K562 (cell line): ENCODE results near the gene TRAF3IP3. TPM values are rescaled to one million over a fixed set of nuclear protein-coding genes. Genes with fewer than 3 reads are reported as not detected.
A peak's percentile ranks its signal among the peaks of the same experiment; 100 is the strongest.

Source experiments
- E2F6 ChIP-seq, 2 experiments: IDR thresholded peaks; 2 replicates each; pipeline ENCODE4 v1.6.1; 2011; ENCODE audit warnings: borderline replicate concordance in 1 of 2, control low read depth in 1 of 2, low read depth in 1 of 2, low read length in 1 of 2, mild to moderate bottlenecking in 1 of 2, mixed read lengths in 1 of 2, moderate library complexity in 1 of 2; ENCODE audit not compliant: insufficient read depth in 1 of 2, insufficient read length in 1 of 2, poor library complexity in 1 of 2, severe bottlenecking in 1 of 2; ENCODE audit errors: extremely low read depth in 1 of 2
- FOXA1 ChIP-seq: fragments of 450-650 bp; IDR thresholded peaks from 2 replicates; pipeline ENCODE4 v1.6.1; 2016; ENCODE audit warnings: mild to moderate bottlenecking, borderline replicate concordance
- FOXJ3 ChIP-seq: sonication (generic); formaldehyde crosslinking; IDR thresholded peaks from 2 replicates; pipeline ENCODE4 v1.4.0; 2020; ENCODE audit warnings: mild to moderate bottlenecking, missing genetic modification reagents
- GATA2 ChIP-seq: sonication (generic); formaldehyde crosslinking; IDR thresholded peaks from 2 replicates; pipeline ENCODE4 v1.4.0; 2020; ENCODE audit warnings: mild to moderate bottlenecking, missing genetic modification reagents
- HDAC3 ChIP-seq: fragments of 450-650 bp; IDR thresholded peaks from 2 replicates; pipeline ENCODE4 v1.6.1; 2018; ENCODE audit warnings: borderline replicate concordance, mild to moderate bottlenecking, moderate library complexity; ENCODE audit not compliant: partially characterized antibody
- ILK ChIP-seq: fragments of 450-650 bp; IDR thresholded peaks from 2 replicates; pipeline ENCODE4 v1.6.1; 2016; ENCODE audit warnings: missing genetic modification characterization, low read depth, mild to moderate bottlenecking, missing compliant biosample characterization, moderate library complexity, borderline replicate concordance
- KAT8 ChIP-seq: fragments of 450-650 bp; IDR thresholded peaks from 2 replicates; pipeline ENCODE4 v1.6.1; 2016; ENCODE audit warnings: low read depth, mild to moderate bottlenecking
- MAFF ChIP-seq: IDR thresholded peaks from 2 replicates; pipeline ENCODE4 v1.6.1; 2012; ENCODE audit warnings: low read length, improper control_type of control experiment
- MEF2A ChIP-seq: IDR thresholded peaks from 2 replicates; pipeline ENCODE4 v1.6.1; 2011; ENCODE audit warnings: low read depth, mild to moderate bottlenecking, low read length, moderate library complexity; ENCODE audit not compliant: control insufficient read depth
- NR4A1 ChIP-seq, 2 experiments: fragments of 250-450 bp in 1 of 2; fragments of 450-650 bp in 1 of 2; sonication (Bioruptor Pico) in 1 of 2; IDR thresholded peaks; 2 replicates each; pipeline versions ENCODE4 v1.4.0 to v1.6.1; 2016 to 2020; ENCODE audit warnings: mild to moderate bottlenecking in 2 of 2, missing compliant biosample characterization in 1 of 2, missing genetic modification characterization in 1 of 2, moderate library complexity in 1 of 2
- RBM17 ChIP-seq: fragments of 200-400 bp; formaldehyde crosslinking; IDR thresholded peaks from 2 replicates; pipeline ENCODE4 v1.6.1; 2017; ENCODE audit warnings: low read depth, mild to moderate bottlenecking, low read length, borderline replicate concordance
- SIRT6 ChIP-seq: IDR thresholded peaks from one replicate; pipeline ENCODE4 v1.6.1; 2012; ENCODE audit warnings: low read depth, mild to moderate bottlenecking, control low read depth, inconsistent platforms, low read length, moderate library complexity
- SMARCB1 ChIP-seq: IDR thresholded peaks from 2 replicates; pipeline ENCODE4 v1.6.1; 2011; ENCODE audit warnings: improper control_type of control experiment, low read depth; ENCODE audit not compliant: insufficient read length
- SRSF3 ChIP-seq: fragments of 200-400 bp; formaldehyde crosslinking; IDR thresholded peaks from 2 replicates; pipeline ENCODE4 v1.6.1; 2016; ENCODE audit warnings: mild to moderate bottlenecking, low read length, moderate library complexity; ENCODE audit not compliant: insufficient read depth
- ZBTB9 ChIP-seq: fragments of 450-650 bp; formaldehyde crosslinking; IDR thresholded peaks from 2 replicates; pipeline ENCODE4 v1.4.0; 2020; ENCODE audit warnings: mild to moderate bottlenecking, moderate library complexity
- ZNF232 ChIP-seq: sonication (generic); formaldehyde crosslinking; IDR thresholded peaks from 2 replicates; pipeline ENCODE4 v1.8.0; 2022; ENCODE audit warnings: mild to moderate bottlenecking, missing genetic modification reagents
- polyA plus RNA-seq, 8 experiments: library from polyadenylated mRNA; depleted of rRNA in 4 of 8; stranded (reverse) in 5 of 8; unstranded in 3 of 8; fragments of >200 nt; fragmentation: Nextera tagmentation in 2 of 8; fragmentation: Illumina TruSeq in 1 of 8; extraction: Ambion mirVana in 2 of 8; extraction: Trizol in 1 of 8; gene quantifications; 2 replicates each; pipeline versions ENCODE4 v1.2.1 to v1.2.3, GENCODE V29; 2011 to 2014; ENCODE audit warnings: inconsistent platforms in 1 of 8, missing spikeins in 1 of 8
- total RNA-seq, 7 experiments: library from RNA; depleted of rRNA in 6 of 7; stranded (reverse); fragments of >200 nt in 6 of 7; fragmentation: Illumina TruSeq in 2 of 7; extraction: Trizol in 2 of 7; gene quantifications; 2 replicates each; pipeline versions ENCODE4 v1.2.1 to v1.2.3, GENCODE V29; 2011 to 2021; ENCODE audit warnings: low replicate concordance in 1 of 7
- TF ChIP-seq, protein P1 (sequence below), 2 experiments: IDR thresholded peaks in 1 of 2; conservative IDR thresholded peaks in 1 of 2; 2 replicates each; pipeline ENCODE4 v1.6.1; 2016; ENCODE audit warnings: low read depth in 2 of 2, mild to moderate bottlenecking in 1 of 2, missing compliant biosample characterization in 1 of 2, missing genetic modification characterization in 1 of 2, moderate library complexity in 1 of 2
- TF ChIP-seq, protein P2 (sequence below), 2 experiments: fragments of 200-800 bp in 1 of 2; sonication (Bioruptor generic) in 1 of 2; sonication (generic) in 1 of 2; formaldehyde crosslinking in 1 of 2; IDR thresholded peaks in 1 of 2; conservative IDR thresholded peaks in 1 of 2; 2 replicates each; pipeline versions ENCODE4 v1.5.0 to v1.6.1; 2016 to 2020; ENCODE audit warnings: missing compliant biosample characterization in 1 of 2, missing genetic modification characterization in 1 of 2, missing genetic modification reagents in 1 of 2

Gene TRAF3IP3
- total and polyA plus RNA-seq, 9 of the 15 experiments (the other 6 are each of a cell fraction or from before 2014, with no cell fraction given) = 0.06 to 1.1 (median 0.31) TPM

- TF ChIP-seq E2F6 (IDR thresholded peaks at IDR 0.05; ENCODE audit: borderline replicate concordance in 1 of 2, extremely low read depth in 1 of 2, insufficient read depth in 1 of 2, insufficient read length in 1 of 2, low read depth in 1 of 2, low read length in 1 of 2, poor library complexity in 1 of 2, severe bottlenecking in 1 of 2) (peak in 1 of 2 experiments; percentile 18), ZBTB9 (CRISPR knock-in tag) (peak; percentile 78; the same call in 1 of the 2 replicates), ILK (no peak), RBM17 (no peak), MEF2A (no peak), FOXJ3 (CRISPR knock-in tag) (no peak), MAFF (no peak), FOXA1 (no peak), ZNF232 (CRISPR knock-in tag) (no peak), SRSF3 (no peak), GATA2 (CRISPR knock-in tag) (0 out of 2 replicates have a peak, but pooled peaks have one; percentile 20), KAT8 (no peak), SIRT6 (no peak), HDAC3 (no peak), NR4A1 (CRISPR knock-in tag; IDR thresholded peaks at IDR 0.05) (no peak; the same call in 1 of the 2 replicates), NR4A1 (tag; IDR thresholded peaks at IDR 0.05) (no peak), SMARCB1 (no peak)
- TF ChIP-seq, protein P1, sequence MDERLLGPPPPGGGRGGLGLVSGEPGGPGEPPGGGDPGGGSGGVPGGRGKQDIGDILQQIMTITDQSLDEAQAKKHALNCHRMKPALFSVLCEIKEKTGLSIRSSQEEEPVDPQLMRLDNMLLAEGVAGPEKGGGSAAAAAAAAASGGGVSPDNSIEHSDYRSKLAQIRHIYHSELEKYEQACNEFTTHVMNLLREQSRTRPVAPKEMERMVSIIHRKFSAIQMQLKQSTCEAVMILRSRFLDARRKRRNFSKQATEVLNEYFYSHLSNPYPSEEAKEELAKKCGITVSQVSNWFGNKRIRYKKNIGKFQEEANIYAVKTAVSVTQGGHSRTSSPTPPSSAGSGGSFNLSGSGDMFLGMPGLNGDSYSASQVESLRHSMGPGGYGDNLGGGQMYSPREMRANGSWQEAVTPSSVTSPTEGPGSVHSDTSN (CRISPR knock-in tag; IDR thresholded peaks at IDR 0.05; ENCODE audit: low read depth) = no peak
- TF ChIP-seq, protein P1 (tag; conservative IDR thresholded peaks at IDR 0.05; ENCODE audit: low read depth) = no peak
- TF ChIP-seq, protein P2, sequence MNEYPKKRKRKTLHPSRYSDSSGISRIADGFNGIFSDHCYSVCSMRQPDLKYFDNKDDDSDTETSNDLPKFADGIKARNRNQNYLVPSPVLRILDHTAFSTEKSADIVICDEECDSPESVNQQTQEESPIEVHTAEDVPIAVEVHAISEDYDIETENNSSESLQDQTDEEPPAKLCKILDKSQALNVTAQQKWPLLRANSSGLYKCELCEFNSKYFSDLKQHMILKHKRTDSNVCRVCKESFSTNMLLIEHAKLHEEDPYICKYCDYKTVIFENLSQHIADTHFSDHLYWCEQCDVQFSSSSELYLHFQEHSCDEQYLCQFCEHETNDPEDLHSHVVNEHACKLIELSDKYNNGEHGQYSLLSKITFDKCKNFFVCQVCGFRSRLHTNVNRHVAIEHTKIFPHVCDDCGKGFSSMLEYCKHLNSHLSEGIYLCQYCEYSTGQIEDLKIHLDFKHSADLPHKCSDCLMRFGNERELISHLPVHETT (CRISPR knock-in tag; conservative IDR thresholded peaks at IDR 0.05 in 1 of 2, IDR thresholded peaks at IDR 0.05 in 1 of 2) = no peak
Measured at GRCh38 chr1:209747580-209748262, 8.1 kb upstream of the TRAF3IP3 start (continued).
